GM12801 (cell line): ENCODE measurements around the gene CDH23.

Experiments used
- TF ChIP-seq, protein P1 (sequence below): IDR thresholded peaks from one replicate; pipeline ENCODE4 v1.5.1; 2011; ENCODE audit warnings: control low read depth; ENCODE audit not compliant: insufficient read length; ENCODE audit errors: extremely low read depth

Gene CDH23

DNA sequence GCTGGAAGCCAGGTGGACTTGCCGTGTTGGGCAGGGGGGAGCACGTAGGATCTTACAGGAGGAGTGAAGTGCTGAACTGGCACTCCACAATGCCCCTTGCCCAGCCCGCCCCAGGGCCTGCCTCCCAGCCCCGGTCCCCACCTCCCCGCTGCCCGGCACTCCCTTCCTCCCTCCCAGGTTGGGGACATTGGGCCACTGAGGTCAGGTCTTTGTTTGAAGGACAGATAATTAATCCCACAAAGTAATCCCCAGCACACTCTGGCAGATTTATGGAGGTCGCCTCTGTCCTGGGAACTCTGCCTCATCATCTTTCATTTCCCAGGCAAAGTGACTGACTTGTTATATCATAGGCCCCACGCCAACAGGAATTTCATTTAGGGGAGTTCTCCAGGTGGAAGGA is 200.0 kb downstream of the CDH23 start:
- TF ChIP-seq, protein P1, sequence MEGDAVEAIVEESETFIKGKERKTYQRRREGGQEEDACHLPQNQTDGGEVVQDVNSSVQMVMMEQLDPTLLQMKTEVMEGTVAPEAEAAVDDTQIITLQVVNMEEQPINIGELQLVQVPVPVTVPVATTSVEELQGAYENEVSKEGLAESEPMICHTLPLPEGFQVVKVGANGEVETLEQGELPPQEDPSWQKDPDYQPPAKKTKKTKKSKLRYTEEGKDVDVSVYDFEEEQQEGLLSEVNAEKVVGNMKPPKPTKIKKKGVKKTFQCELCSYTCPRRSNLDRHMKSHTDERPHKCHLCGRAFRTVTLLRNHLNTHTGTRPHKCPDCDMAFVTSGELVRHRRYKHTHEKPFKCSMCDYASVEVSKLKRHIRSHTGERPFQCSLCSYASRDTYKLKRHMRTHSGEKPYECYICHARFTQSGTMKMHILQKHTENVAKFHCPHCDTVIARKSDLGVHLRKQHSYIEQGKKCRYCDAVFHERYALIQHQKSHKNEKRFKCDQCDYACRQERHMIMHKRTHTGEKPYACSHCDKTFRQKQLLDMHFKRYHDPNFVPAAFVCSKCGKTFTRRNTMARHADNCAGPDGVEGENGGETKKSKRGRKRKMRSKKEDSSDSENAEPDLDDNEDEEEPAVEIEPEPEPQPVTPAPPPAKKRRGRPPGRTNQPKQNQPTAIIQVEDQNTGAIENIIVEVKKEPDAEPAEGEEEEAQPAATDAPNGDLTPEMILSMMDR: no peak

DNA sequence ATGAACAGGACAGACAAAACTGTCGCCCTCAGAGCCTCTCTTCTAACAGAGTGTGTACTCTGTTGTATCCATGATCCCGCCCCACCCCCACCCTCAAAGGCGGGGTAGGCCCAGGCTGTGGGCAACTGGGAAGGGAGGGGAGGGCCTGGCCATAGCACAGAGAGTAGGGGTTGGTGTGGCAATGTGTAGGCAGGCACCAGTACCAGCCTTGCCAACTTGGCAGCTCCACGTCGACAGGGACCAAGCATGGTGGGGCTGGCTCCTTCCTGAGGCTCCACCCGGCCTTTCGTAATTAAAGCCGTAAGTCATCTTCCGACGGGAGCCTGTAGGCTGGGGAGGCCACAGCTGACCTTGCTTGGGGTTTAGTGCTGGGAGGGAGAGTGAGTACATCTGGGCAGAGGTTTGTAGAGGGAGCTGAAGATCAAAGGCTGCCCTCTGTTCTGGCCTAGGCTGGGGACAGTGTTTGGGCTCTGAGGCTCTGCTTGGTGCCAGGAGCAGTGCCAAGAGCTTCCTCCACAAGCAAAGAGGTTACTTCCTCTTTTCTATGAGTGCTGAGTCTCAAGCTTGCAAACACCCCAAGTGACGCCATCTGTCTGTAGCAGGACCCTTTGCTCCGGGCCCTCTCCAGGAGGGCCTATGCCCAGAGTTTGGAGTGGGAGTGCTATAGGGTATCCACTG is 201.2 kb downstream of the CDH23 start:
- TF ChIP-seq, protein P1: no peak

DNA sequence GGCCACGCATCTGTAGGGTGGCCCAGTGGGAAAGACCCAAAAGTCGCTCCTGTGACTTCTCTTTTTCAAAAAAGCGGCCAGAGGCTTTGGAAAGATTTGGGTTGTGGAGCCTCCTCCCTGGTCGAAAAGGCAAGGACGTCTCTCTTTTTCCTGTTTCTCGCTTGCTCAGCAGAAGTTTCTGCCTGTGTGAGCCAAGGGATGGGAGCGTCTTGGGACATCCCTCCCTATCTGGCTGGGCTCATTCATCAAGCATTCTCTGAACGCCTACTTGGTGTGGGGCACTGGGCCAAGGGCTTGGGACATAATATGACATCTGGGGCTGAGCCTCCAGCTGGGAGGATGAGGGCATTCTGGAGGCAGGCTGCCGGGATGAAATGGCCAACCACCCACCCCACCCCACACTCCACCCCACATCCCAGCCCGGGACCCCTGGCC is 201.9 kb downstream of the CDH23 start:
- TF ChIP-seq, protein P1: no peak

DNA sequence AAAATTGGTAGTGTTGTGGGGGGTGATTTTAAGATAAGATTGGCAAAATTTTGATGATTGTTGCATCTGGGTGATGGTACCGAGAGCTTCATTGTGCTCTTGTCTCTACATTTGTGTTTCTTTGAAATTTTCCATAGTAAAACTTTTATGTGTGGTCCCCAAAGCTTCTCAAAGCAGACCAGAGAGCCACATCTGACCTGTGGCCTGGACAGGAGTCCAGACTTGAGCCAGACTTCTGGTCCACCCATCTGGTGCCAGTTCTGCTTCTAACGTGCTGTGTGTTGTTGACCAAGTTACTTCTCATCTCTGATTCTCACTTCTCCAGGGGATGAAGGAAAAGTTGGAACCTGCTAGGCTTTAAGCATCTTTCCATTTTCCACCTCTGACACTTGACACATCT is 202.8 kb downstream of the CDH23 start:
- TF ChIP-seq, protein P1: no peak

DNA sequence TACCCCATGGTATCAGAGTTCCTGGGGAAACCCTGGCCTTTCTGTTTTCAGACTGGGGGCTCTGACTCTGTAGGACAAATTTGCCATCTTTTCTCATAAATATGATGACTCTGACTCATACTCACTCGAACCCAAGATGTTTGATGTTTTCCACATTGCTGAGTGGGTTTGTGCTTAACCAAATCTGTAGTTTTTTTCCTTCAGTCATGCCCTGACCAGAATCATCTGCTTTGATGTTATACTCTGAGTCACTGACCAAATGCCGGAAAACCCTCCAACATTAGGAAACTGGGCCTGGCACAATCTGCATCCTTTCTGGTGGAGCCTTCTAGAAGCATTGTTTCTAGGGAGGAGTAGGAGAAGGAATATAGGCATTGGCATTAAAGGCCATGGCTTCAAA is 204.1 kb downstream of the CDH23 start:
- TF ChIP-seq, protein P1: no peak

DNA sequence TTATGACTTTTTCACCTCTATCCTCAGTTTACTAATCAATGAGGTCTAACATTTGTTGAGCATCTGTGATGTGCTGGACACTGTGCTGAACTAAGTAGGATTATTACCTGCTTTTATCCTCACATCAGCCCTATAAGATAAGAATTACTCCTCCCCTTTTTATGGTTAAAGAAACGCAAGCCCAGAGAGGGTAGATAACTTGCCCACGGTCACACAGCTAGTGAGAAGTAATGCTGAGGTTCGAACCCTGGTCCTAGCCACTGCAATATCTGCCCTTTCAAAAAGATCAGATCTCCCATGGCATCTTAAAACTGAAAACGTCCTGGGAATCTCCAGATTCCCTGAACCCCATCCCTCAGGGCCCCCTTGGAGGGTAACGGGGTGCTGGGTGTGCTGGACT is 204.6 kb downstream of the CDH23 start:
- TF ChIP-seq, protein P1: no peak

DNA sequence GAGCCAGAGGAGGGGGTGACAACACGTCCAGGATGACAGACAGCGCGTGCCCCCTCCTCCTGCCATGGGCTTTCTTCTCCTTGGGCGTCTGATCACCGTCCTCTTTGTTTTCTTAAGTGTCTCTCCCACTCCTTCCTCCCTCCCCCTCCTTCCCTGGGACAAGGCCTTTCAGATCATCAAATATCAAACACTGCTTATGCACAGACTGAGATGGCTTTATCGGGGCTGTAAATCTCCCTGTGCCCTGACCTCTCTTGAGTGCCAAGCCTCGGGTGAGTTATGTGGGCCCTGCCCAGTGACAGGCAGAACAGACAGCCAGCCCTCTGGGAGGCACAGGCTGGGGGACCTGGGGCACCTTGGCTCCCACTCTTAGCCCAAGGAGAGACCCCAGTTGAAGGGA is 206.4 kb downstream of the CDH23 start:
- TF ChIP-seq, protein P1: no peak
